ENCODE measurements around the gene WWP2.
"Not testable (repeated sequence)": the region's sequence is repeated elsewhere in the genome, so short reads cannot be mapped to it uniquely, and the experiment has no call there.

The WWP2 gene

DNA sequence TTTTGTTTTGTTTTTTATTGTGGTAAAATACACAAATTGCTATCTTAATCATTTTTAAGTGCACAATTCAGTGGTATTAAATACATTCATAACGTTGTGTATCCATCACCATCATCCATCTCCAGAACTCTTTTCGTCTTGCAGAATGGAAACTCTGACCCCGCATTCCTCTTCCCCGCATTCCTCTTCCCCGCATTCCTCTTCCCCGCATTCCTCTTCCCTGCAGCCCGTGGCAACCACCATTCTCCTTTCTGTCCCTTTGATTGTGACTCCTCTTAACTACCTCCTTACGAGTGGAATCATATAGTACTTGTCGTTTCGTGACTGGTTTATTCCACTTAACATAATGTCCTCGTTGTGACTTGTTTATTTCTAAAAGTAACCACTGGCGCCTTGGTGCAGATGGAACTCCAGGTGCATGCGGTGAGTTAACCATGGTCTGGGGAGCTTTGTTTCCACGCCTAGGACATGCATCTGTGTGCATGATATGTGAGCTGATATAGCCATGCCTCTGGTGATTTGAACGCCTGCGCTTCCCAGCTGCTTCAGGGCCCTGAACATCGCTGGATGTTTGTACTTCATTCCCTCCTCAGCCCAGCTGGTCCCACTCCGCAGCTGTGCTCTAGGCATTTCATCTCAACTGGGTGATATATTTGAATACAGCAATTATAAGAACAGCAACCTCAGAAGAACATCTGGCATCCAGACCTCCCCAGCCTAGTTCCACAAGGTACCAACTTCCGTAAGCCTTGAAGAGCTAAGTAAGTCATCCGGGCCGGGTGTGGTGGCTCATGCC is 181.3 kb downstream of the WWP2 start:
- not testable (repeated sequence) for H3K56ac ChIP-seq (ENCODE audit: low read length); H3K4me1 ChIP-seq (ENCODE audit: control insufficient read depth, low read depth, low read length); H3K36me3 ChIP-seq (ENCODE audit: control insufficient read depth, insufficient read depth, low read length); H3K27ac ChIP-seq (ENCODE audit: low read depth, low read length); H3K23ac ChIP-seq (ENCODE audit: low read length); H3K4ac ChIP-seq (ENCODE audit: low read depth, low read length); H3K4me3 ChIP-seq (ENCODE audit: low read length); H3K27me3 ChIP-seq (ENCODE audit: insufficient read depth, low read length, poor library complexity); H2BK5ac ChIP-seq (ENCODE audit: low read length); H2AK5ac ChIP-seq (ENCODE audit: low read length); H2BK120ac ChIP-seq (ENCODE audit: low read depth, low read length); H3K9ac ChIP-seq (ENCODE audit: low read length); H2BK15ac ChIP-seq (replicated peaks; ENCODE audit: low read depth); H3K79me2 ChIP-seq (ENCODE audit: control insufficient read depth, insufficient read depth, low read length); H4K5ac ChIP-seq (ENCODE audit: low read length); H3K79me1 ChIP-seq (ENCODE audit: low read length); H3K18ac ChIP-seq (ENCODE audit: low read length); H4K8ac ChIP-seq (ENCODE audit: low read depth, low read length); H3K4me2 ChIP-seq (ENCODE audit: low read length)
- no CpG with 5 or more reads among the region's 21 CpGs for WGBS (ENCODE audit: extremely low coverage, insufficient coverage, low lambda C conversion rate)
- peak; percentile 90 for DNase-seq

DNA sequence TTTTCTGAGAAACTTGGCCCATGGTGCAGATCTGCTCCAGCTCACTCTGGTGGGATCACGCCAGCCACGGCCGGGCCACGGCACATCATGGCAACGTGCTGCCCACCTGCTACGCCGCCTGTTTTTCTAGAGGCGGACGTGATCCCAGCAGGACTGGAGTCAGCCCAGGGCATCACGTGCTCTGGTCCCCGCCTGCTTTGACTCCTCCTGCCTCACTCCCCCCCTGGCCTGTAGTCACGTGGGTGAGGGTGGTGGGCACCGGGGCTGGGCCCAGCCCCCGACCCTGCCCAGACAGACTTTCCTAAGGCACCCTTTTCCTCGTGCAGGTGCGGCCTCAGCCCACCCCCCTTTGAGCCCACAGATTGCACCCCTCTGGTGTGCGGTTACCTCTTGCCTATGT is 188.3 kb downstream of the WWP2 start:
- H3K9ac ChIP-seq (ENCODE audit: low read length); H4K5ac ChIP-seq (ENCODE audit: low read length); H3K27me3 ChIP-seq (ENCODE audit: insufficient read depth, low read length, poor library complexity); H3K4me3 ChIP-seq (ENCODE audit: low read length); H3K18ac ChIP-seq (ENCODE audit: low read length); H3K4me1 ChIP-seq (ENCODE audit: control insufficient read depth, low read depth, low read length); H3K4me2 ChIP-seq (ENCODE audit: low read length); H2BK120ac ChIP-seq (ENCODE audit: low read depth, low read length); H3K36me3 ChIP-seq (ENCODE audit: control insufficient read depth, insufficient read depth, low read length); H3K23ac ChIP-seq (ENCODE audit: low read length); DNase-seq; H3K4ac ChIP-seq (ENCODE audit: low read depth, low read length); H4K8ac ChIP-seq (ENCODE audit: low read depth, low read length); H3K79me1 ChIP-seq (ENCODE audit: low read length); H2BK15ac ChIP-seq (replicated peaks; ENCODE audit: low read depth); H3K79me2 ChIP-seq (ENCODE audit: control insufficient read depth, insufficient read depth, low read length); H3K56ac ChIP-seq (ENCODE audit: low read length); H2AK5ac ChIP-seq (ENCODE audit: low read length); H3K27ac ChIP-seq (ENCODE audit: low read depth, low read length); H2BK5ac ChIP-seq (ENCODE audit: low read length): not testable (repeated sequence)
- no CpG with 5 or more reads among the region's 17 CpGs for WGBS (ENCODE audit: extremely low coverage, insufficient coverage, low lambda C conversion rate)

- not testable (repeated sequence) for H3K27ac ChIP-seq (ENCODE audit: low read depth, low read length); H3K4me1 ChIP-seq (ENCODE audit: control insufficient read depth, low read depth, low read length)
These were observed 189.0 kb downstream of the WWP2 start, which contains the start of gene CLEC18A for GRCh38 chr16:69951017-69951671. Gene CLEC18A (plus strand): TSS chr16:69951334. CDS start chr16:69951367, 33 bp downstream.

DNA sequence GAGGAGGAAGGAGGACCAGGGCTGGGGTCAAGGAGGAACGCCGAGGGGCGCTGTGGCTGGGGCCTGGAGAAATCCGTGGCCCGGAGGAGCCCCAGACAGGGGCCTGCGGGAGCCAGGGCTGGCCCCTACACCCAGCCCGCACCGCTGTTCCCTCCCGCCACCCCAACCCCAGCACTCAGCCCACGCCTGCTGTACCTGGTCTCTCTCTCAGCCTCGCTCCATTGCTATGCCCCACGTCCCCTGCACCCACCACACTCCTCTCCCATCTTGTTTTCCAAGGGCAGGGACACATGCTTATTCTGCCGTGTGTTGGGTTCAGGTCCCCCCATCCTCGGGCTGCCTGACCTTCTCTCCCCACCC is 189.5 kb downstream of the WWP2 start:
- not testable (repeated sequence) for H3K79me1 ChIP-seq (ENCODE audit: low read length); H2BK15ac ChIP-seq (replicated peaks; ENCODE audit: low read depth); H4K8ac ChIP-seq (ENCODE audit: low read depth, low read length); H3K36me3 ChIP-seq (ENCODE audit: control insufficient read depth, insufficient read depth, low read length); H3K27me3 ChIP-seq (ENCODE audit: insufficient read depth, low read length, poor library complexity); H3K4me3 ChIP-seq (ENCODE audit: low read length); DNase-seq; H3K4me1 ChIP-seq (ENCODE audit: control insufficient read depth, low read depth, low read length); H3K9ac ChIP-seq (ENCODE audit: low read length); H3K79me2 ChIP-seq (ENCODE audit: control insufficient read depth, insufficient read depth, low read length); H3K4me2 ChIP-seq (ENCODE audit: low read length); H2BK120ac ChIP-seq (ENCODE audit: low read depth, low read length); H2BK5ac ChIP-seq (ENCODE audit: low read length); H3K18ac ChIP-seq (ENCODE audit: low read length); H3K4ac ChIP-seq (ENCODE audit: low read depth, low read length); H3K56ac ChIP-seq (ENCODE audit: low read length); H3K27ac ChIP-seq (ENCODE audit: low read depth, low read length); H4K5ac ChIP-seq (ENCODE audit: low read length); H2AK5ac ChIP-seq (ENCODE audit: low read length); H3K23ac ChIP-seq (ENCODE audit: low read length)
- WGBS (ENCODE audit: extremely low coverage, insufficient coverage, low lambda C conversion rate), result no CpG with 5 or more reads among the region's 14 CpGs

More at GRCh38 chr16:69951017-69951671, 189.0 kb downstream of the WWP2 start, which contains the start of gene CLEC18A:
- H3K36me3 ChIP-seq (ENCODE audit: control insufficient read depth, insufficient read depth, low read length); H3K18ac ChIP-seq (ENCODE audit: low read length); H3K79me2 ChIP-seq (ENCODE audit: control insufficient read depth, insufficient read depth, low read length); H3K27me3 ChIP-seq (ENCODE audit: insufficient read depth, low read length, poor library complexity); H3K4me3 ChIP-seq (ENCODE audit: low read length); H2AK5ac ChIP-seq (ENCODE audit: low read length); H2BK15ac ChIP-seq (replicated peaks; ENCODE audit: low read depth); H4K8ac ChIP-seq (ENCODE audit: low read depth, low read length); H3K4me2 ChIP-seq (ENCODE audit: low read length); H3K56ac ChIP-seq (ENCODE audit: low read length); H3K79me1 ChIP-seq (ENCODE audit: low read length); H4K5ac ChIP-seq (ENCODE audit: low read length); H3K23ac ChIP-seq (ENCODE audit: low read length); H2BK120ac ChIP-seq (ENCODE audit: low read depth, low read length); H3K9ac ChIP-seq (ENCODE audit: low read length); H2BK5ac ChIP-seq (ENCODE audit: low read length); DNase-seq; H3K4ac ChIP-seq (ENCODE audit: low read depth, low read length): not testable (repeated sequence)
- WGBS (ENCODE audit: extremely low coverage, insufficient coverage, low lambda C conversion rate), result no CpG with 5 or more reads among the region's 26 CpGs

GRCh38 chr16:69952116-69952515 is 190.0 kb downstream of the WWP2 start:
- H3K4me1 ChIP-seq (ENCODE audit: control insufficient read depth, low read depth, low read length); H3K79me1 ChIP-seq (ENCODE audit: low read length); H3K18ac ChIP-seq (ENCODE audit: low read length); H3K4me3 ChIP-seq (ENCODE audit: low read length); H2BK15ac ChIP-seq (replicated peaks; ENCODE audit: low read depth); H3K23ac ChIP-seq (ENCODE audit: low read length); H3K4ac ChIP-seq (ENCODE audit: low read depth, low read length); H3K27ac ChIP-seq (ENCODE audit: low read depth, low read length); H3K36me3 ChIP-seq (ENCODE audit: control insufficient read depth, insufficient read depth, low read length); H3K56ac ChIP-seq (ENCODE audit: low read length); H3K4me2 ChIP-seq (ENCODE audit: low read length); H2AK5ac ChIP-seq (ENCODE audit: low read length); H4K5ac ChIP-seq (ENCODE audit: low read length); H3K9ac ChIP-seq (ENCODE audit: low read length); H3K79me2 ChIP-seq (ENCODE audit: control insufficient read depth, insufficient read depth, low read length); H3K27me3 ChIP-seq (ENCODE audit: insufficient read depth, low read length, poor library complexity); H2BK120ac ChIP-seq (ENCODE audit: low read depth, low read length); DNase-seq; H4K8ac ChIP-seq (ENCODE audit: low read depth, low read length); H2BK5ac ChIP-seq (ENCODE audit: low read length): not testable (repeated sequence)
- WGBS (ENCODE audit: extremely low coverage, insufficient coverage, low lambda C conversion rate), result no CpG with 5 or more reads among the region's 15 CpGs
